Measurements from ENCODE around the gene TXNDC17. TPM values are rescaled to one million over a fixed set of nuclear protein-coding genes. Genes with fewer than 3 reads are reported as not detected.

Gene TXNDC17
- total and polyA plus RNA-seq, 2 of the 8 experiments (the other 6 are each of a cell fraction or from before 2014, with no cell fraction given): 182 to 410 TPM

DNA sequence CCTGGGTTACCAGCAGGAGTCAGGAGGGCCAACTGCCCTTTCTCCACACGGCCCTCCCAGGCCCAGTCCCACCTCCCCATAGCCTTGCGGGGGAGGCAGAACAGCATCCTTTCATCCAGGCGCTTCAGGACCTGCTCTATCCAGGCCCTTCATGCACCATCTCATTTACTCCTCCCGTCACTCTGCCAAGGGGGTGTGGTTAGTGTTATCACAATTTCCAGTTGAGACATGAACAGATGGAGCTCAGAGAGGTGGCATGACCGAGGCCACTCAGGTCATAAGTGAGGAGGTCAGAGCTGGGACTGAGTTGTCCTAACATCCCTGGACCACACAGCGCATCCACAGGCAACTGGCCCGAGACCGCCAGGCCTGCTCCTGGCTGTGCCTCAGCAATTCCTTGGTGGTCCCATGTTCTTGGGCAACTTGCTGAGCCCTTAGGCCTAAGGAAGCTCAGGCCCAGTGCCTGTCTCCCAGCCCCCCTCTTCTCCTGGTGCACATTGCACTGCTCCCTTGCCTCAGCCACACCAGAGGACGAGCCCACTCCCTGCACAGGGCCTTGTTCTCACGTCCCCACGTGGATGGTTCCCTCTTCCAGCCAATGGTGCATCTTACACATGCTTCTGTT lies 34.5 kb downstream of the TXNDC17 start:
- Histone ChIP-seq H3K4me2 (ENCODE audit: insufficient read depth in 1 of 2, low read depth in 2 of 2, low read length in 2 of 2) (no peak overlapping the region), H3K79me1 (ENCODE audit: low read depth, low read length) (no peaks in the 10 kb centered on the region), H4K8ac (ENCODE audit: extremely low read depth, insufficient read depth, low read length) (no peak overlapping the region; the same call in 1 of the 2 replicates), H3K23me2 (ENCODE audit: low read depth, low read length) (no peaks in the 10 kb centered on the region), H2BK15ac (ENCODE audit: low read length) (no peak overlapping the region), H3K27ac (ENCODE audit: low read depth, low read length) (no peak overlapping the region), H3K23ac (ENCODE audit: insufficient read length) (no peak overlapping the region), H2BK120ac (replicated peaks; ENCODE audit: low read depth, low read length) (no peak overlapping the region), H3K27me3 (replicated peaks in 1 of 4; ENCODE audit: control insufficient read depth in 3 of 4, extremely low read depth in 1 of 4, insufficient read depth in 3 of 4, low read length in 3 of 4) (no peaks in the 10 kb centered on the region), H2AK5ac (ENCODE audit: low read depth, low read length) (no peak overlapping the region), H3K14ac (ENCODE audit: insufficient read length) (no peak overlapping the region), H2BK12ac (ENCODE audit: low read depth, low read length) (no peak overlapping the region), H4K5ac (ENCODE audit: insufficient read length, low read depth, low read length) (no peak overlapping the region), H4K20me1 (replicated peaks in 1 of 2; ENCODE audit: control insufficient read depth in 1 of 2, insufficient read depth in 2 of 2, low read length in 2 of 2) (no peaks in the 10 kb centered on the region), H4K91ac (replicated peaks; ENCODE audit: insufficient read length, low read length) (no peak overlapping the region), H3K9me3 (ENCODE audit: insufficient read depth in 2 of 2, low read depth in 1 of 2, low read length in 1 of 2) (no peaks in the 10 kb centered on the region), H3K56ac (replicated peaks; ENCODE audit: insufficient read length, low read depth, low read length) (no peak overlapping the region), H3K79me2 (ENCODE audit: control insufficient read depth in 1 of 2, insufficient read depth in 2 of 2, low read length in 2 of 2) (no peaks in the 10 kb centered on the region), H2BK5ac (ENCODE audit: low read depth, low read length) (no peak overlapping the region), H3K4me3 (ENCODE audit: extremely low read depth in 1 of 4, insufficient read depth in 2 of 4, low read depth in 3 of 4, low read length in 4 of 4) (no peak overlapping the region), H2BK20ac (ENCODE audit: low read length) (no peak overlapping the region), H2AFZ (ENCODE audit: low read length) (no peak overlapping the region), H3K9ac (replicated peaks in 1 of 4; ENCODE audit: extremely low read depth in 1 of 4, low read depth in 3 of 4, low read length in 3 of 4) (no peak overlapping the region), H3K18ac (ENCODE audit: extremely low read depth, low read length) (no peak overlapping the region), H3K4me1 (replicated peaks in 1 of 4; ENCODE audit: control insufficient read depth in 3 of 4, insufficient read depth in 4 of 4, low read length in 3 of 4) (no peaks in the 10 kb centered on the region; a peak in 1 of 7 replicates), H3K36me3 (ENCODE audit: control insufficient read depth in 2 of 4, insufficient read depth in 4 of 4, low read length in 3 of 4) (no peaks in the 10 kb centered on the region), H3K4ac (replicated peaks; ENCODE audit: insufficient read length, low read depth, low read length) (no peak overlapping the region)
- CTCF ChIA-PET (ENCODE audit: partially characterized antibody): interaction anchor here (1.1 to 2.3 kb wide), 5 partner anchors 26 to 168 kb away, joined by 3 to 8 read pairs (median 4); partner anchors contain the start of gene SLC13A5
- 88% methylated on average over 11 of the region's 11 CpGs; no CpG with 5 or more reads in 1 of the 2 experiments for WGBS, 2 experiments (ENCODE audit: extremely low coverage in 1 of 2, insufficient coverage in 1 of 2, insufficient read length in 1 of 2, insufficient replicate concordance in 2 of 2, low coverage in 1 of 2, low lambda C conversion rate in 2 of 2, missing lambda C conversion rate in 1 of 2)
- no peak for DNase-seq (ENCODE audit: low read depth in 1 of 2, low spot score in 2 of 2)
- no peak for FAIRE-seq
- POLR2A ChIA-PET (ENCODE audit: partially characterized antibody): no interaction called here
- TF ChIP-seq TBP (IDR thresholded peaks at IDR 0.05; ENCODE audit: low read depth, low read length): no peak
- TF ChIP-seq TEAD4 (IDR thresholded peaks at IDR 0.05; ENCODE audit: low read depth, low read length): no peak
- TF ChIP-seq KDM5A (IDR thresholded peaks at IDR 0.05; ENCODE audit: low read length): no peak
- TF ChIP-seq CHD2 (IDR thresholded peaks at IDR 0.05; ENCODE audit: low read length): no peak
- TF ChIP-seq SIN3A (conservative IDR thresholded peaks at IDR 0.05 in 1 of 2, IDR thresholded peaks at IDR 0.05 in 1 of 2; ENCODE audit: low read depth in 1 of 2, low read length in 2 of 2): no peak
- no peak for TF ChIP-seq RFX5 (IDR thresholded peaks at IDR 0.05; ENCODE audit: borderline replicate concordance, low read depth, low read length)
- TF ChIP-seq JUND (IDR thresholded peaks at IDR 0.05; ENCODE audit: low read length): no peak
- no peak for TF ChIP-seq TAF7 (optimal IDR thresholded peaks at IDR 0.05; ENCODE audit: borderline replicate concordance, low read depth, low read length)
- no peak for TF ChIP-seq MAFK (IDR thresholded peaks at IDR 0.05; ENCODE audit: low read depth, low read length)
- TF ChIP-seq POU5F1 (IDR thresholded peaks at IDR 0.05; ENCODE audit: low read depth, low read length): no peak
- TF ChIP-seq ASH2L (IDR thresholded peaks at IDR 0.05; ENCODE audit: low read length): no peak
- TF ChIP-seq, protein P1, sequence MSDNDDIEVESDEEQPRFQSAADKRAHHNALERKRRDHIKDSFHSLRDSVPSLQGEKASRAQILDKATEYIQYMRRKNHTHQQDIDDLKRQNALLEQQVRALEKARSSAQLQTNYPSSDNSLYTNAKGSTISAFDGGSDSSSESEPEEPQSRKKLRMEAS (IDR thresholded peaks at IDR 0.05): no peak
- no peak for TF ChIP-seq SUZ12 (IDR thresholded peaks at IDR 0.05; ENCODE audit: low read length)
- TF ChIP-seq POLR2A (IDR thresholded peaks at IDR 0.05; ENCODE audit: control extremely low read depth in 1 of 2, low read depth in 2 of 2, low read length in 2 of 2): no peak
- TF ChIP-seq KDM1A (IDR thresholded peaks at IDR 0.05; ENCODE audit: borderline replicate concordance, low read length): no peak
